ENCODE data around the gene RIPOR3. TPM values are rescaled to one million over a fixed set of nuclear protein-coding genes. Genes with fewer than 3 reads are reported as not detected.
"Not testable (repeated sequence)": the region's sequence is repeated elsewhere in the genome, so short reads cannot be mapped to it uniquely, and the experiment has no call there.

The RIPOR3 gene
- total and polyA plus RNA-seq, 4 donors, result 4.3 to 9.9 (median 7.7) TPM

GRCh38 chr20:50646483-50646996 lies 44.8 kb downstream of the RIPOR3 start:
- no peak for TF ChIP-seq CTCF (IDR thresholded peaks at IDR 0.05; ENCODE audit: control extremely low read depth, extremely low read depth)
- Histone ChIP-seq H3K27me3 (ENCODE audit: control insufficient read depth in 3 of 3, insufficient read depth in 3 of 3, low read length in 2 of 3) (no peaks in the 10 kb centered on the region), H3K4me3 (no peak overlapping the region), H3K36me3 (ENCODE audit: control insufficient read depth in 4 of 4, insufficient read depth in 4 of 4, low read length in 4 of 4) (no peaks in the 10 kb centered on the region), H3K27ac (ENCODE audit: low read depth in 1 of 2, low read length in 1 of 2) (peak overlapping the region in 1 of 2 donors; percentile 70), H3K4me1 (ENCODE audit: control insufficient read depth in 5 of 5, insufficient read depth in 5 of 5, low read length in 5 of 5) (peaks cover 0 to 12% (median 6%) of the 10 kb centered on the region in 5 donors), H3K9ac (ENCODE audit: insufficient read depth in 1 of 2, low read length in 2 of 2) (no peak overlapping the region), H3K9me3 (ENCODE audit: control insufficient read depth in 4 of 4, insufficient read depth in 3 of 4, low read length in 3 of 4) (peaks cover 0 to 2% (median 0%) of the 10 kb centered on the region in 4 donors)
- WGBS, 2 donors, result 74 to 75% methylated on average over 1 of the region's 1 CpG
- DNase-seq (no peak), ATAC-seq (ENCODE audit: insufficient read depth, low FRiP score) (no peak)

DNA sequence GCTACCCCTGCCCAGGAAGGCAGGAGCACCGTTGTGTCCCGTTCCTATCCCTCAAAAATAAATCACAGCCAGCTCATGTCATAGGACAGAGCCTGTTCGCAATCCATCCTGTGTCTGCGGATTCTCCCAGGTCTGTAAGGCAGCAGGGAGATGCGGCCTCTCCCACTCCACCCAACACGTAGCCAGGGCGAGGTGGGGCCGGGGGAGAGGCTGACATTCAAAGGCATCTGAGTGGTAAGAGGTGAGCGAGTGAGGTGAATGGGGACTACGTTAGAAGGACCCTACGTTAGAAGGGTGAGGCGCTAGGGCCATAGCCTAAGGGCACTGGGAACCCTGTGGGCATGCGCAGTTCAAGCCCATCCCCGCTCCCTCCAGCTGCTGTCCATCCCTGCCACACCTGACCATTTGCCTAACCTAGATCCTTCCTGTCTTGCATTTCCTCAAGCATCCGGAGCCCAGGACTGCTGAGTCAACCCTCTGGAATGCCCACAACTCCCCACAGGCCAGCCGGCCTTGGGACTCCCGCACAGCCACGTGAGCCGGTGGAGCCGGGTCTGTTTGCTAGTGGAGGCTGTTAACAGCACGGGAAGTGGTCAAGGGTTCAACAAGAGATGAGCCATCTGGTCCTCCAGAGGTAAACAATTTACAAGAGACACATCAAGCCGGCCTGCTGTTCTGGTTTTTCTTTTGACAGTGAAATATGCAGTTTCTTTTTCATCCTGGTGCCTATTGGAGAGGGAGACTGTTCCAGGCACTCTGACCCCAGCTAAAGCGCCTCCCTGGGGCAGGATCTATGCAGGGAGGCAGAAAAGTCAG lies 45.9 kb downstream of the RIPOR3 start:
- H3K9me3 ChIP-seq (ENCODE audit: control insufficient read depth in 4 of 4, insufficient read depth in 3 of 4, low read length in 3 of 4), result peaks cover 0 to 2% (median 0%) of the 10 kb centered on the region in 4 donors
- no peak for TF ChIP-seq CTCF (IDR thresholded peaks at IDR 0.05; ENCODE audit: control extremely low read depth, extremely low read depth)
- no peak overlapping the region for H3K9ac ChIP-seq (ENCODE audit: insufficient read depth in 1 of 2, low read length in 2 of 2)
- peak; percentile 86 for ATAC-seq (ENCODE audit: insufficient read depth, low FRiP score)
- peak; percentile 84 to 92 (median 89) for DNase-seq
- H3K4me1 ChIP-seq (ENCODE audit: control insufficient read depth in 5 of 5, insufficient read depth in 5 of 5, low read length in 5 of 5), result peaks cover 0 to 14% (median 6%) of the 10 kb centered on the region in 5 donors
- H3K36me3 ChIP-seq (ENCODE audit: control insufficient read depth in 4 of 4, insufficient read depth in 4 of 4, low read length in 4 of 4), result no peaks in the 10 kb centered on the region
- no peak overlapping the region for H3K4me3 ChIP-seq
- peak overlapping the region in 1 of 2 donors; percentile 70 for H3K27ac ChIP-seq (ENCODE audit: low read depth in 1 of 2, low read length in 1 of 2)
- WGBS, 2 donors, result 55 to 67% methylated on average over 23 of the region's 23 CpGs
- H3K27me3 ChIP-seq (ENCODE audit: control insufficient read depth in 3 of 3, insufficient read depth in 3 of 3, low read length in 2 of 3), result no peaks in the 10 kb centered on the region

DNA sequence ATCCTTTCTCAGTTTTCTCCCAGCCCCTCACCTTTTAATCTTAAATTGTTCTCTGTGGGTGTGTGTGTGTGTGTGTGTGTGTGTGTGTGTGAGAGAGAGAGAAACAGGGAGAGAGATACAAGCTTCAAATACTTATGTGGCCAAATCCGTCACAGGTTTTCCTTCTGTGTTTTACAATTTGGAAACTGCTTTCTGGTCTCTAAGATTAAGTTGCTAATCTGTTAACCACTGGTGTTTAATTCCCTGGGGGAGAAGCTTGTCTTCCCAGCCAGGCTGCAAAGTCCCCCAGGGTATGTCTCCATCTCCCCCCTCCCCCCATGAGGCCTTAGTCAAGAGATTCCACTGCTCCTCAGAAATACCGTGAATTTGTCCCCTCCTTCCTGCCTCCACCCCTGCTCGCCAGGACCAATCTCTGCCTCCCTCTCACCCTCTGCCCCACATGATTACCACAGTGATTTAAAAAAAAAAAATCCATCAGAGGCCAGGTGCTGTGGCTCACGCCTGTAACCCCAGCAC lies 49.0 kb downstream of the RIPOR3 start:
- Histone ChIP-seq H3K9me3 (ENCODE audit: control insufficient read depth in 4 of 4, insufficient read depth in 3 of 4, low read length in 3 of 4) (peaks cover 0 to 2% (median 0%) of the 10 kb centered on the region in 4 donors), H3K36me3 (ENCODE audit: control insufficient read depth in 4 of 4, insufficient read depth in 4 of 4, low read length in 4 of 4) (no peaks in the 10 kb centered on the region), H3K27me3 (ENCODE audit: control insufficient read depth in 3 of 3, insufficient read depth in 3 of 3, low read length in 2 of 3) (no peaks in the 10 kb centered on the region), H3K9ac (ENCODE audit: insufficient read depth in 1 of 2, low read length in 2 of 2) (no peak overlapping the region), H3K27ac (ENCODE audit: low read depth in 1 of 2, low read length in 1 of 2) (peak overlapping the region in 1 of 2 donors; percentile 21), H3K4me3 (no peak overlapping the region), H3K4me1 (ENCODE audit: control insufficient read depth in 5 of 5, insufficient read depth in 5 of 5, low read length in 5 of 5) (peaks cover 0 to 16% (median 6%) of the 10 kb centered on the region in 5 donors)
- TF ChIP-seq CTCF (IDR thresholded peaks at IDR 0.05; ENCODE audit: control extremely low read depth, extremely low read depth), result no peak
- DNase-seq, result no peak
- WGBS, 2 donors, result 49 to 52% methylated on average over 4 of the region's 4 CpGs
- no peak for ATAC-seq (ENCODE audit: insufficient read depth, low FRiP score)

- not testable (repeated sequence) for DNase-seq; H3K4me3 ChIP-seq; H3K27ac ChIP-seq (ENCODE audit: low read depth in 1 of 2, low read length in 1 of 2); H3K9me3 ChIP-seq (ENCODE audit: control insufficient read depth in 4 of 4, insufficient read depth in 3 of 4, low read length in 3 of 4); H3K36me3 ChIP-seq (ENCODE audit: control insufficient read depth in 4 of 4, insufficient read depth in 4 of 4, low read length in 4 of 4); H3K27me3 ChIP-seq (ENCODE audit: control insufficient read depth in 3 of 3, insufficient read depth in 3 of 3, low read length in 2 of 3); ATAC-seq (ENCODE audit: insufficient read depth, low FRiP score); H3K9ac ChIP-seq (ENCODE audit: insufficient read depth in 1 of 2, low read length in 2 of 2)
- 53 to 87% methylated on average over 8 of the region's 11 CpGs for WGBS, 2 donors
- peaks cover 0 to 20% (median 6%) of the 10 kb centered on the region in 5 donors for H3K4me1 ChIP-seq (ENCODE audit: control insufficient read depth in 5 of 5, insufficient read depth in 5 of 5, low read length in 5 of 5)
These were observed 49.6 kb downstream of the RIPOR3 start for GRCh38 chr20:50641625-50642287.

GRCh38 chr20:50639971-50640711 lies 51.2 kb downstream of the RIPOR3 start:
- WGBS, 2 donors, result 67 to 75% methylated on average over 16 to 19 of the region's 20 CpGs
- ATAC-seq (ENCODE audit: insufficient read depth, low FRiP score); H3K27ac ChIP-seq (ENCODE audit: low read depth in 1 of 2, low read length in 1 of 2); H3K27me3 ChIP-seq (ENCODE audit: control insufficient read depth in 3 of 3, insufficient read depth in 3 of 3, low read length in 2 of 3); DNase-seq; H3K4me3 ChIP-seq; H3K36me3 ChIP-seq (ENCODE audit: control insufficient read depth in 4 of 4, insufficient read depth in 4 of 4, low read length in 4 of 4); H3K9me3 ChIP-seq (ENCODE audit: control insufficient read depth in 4 of 4, insufficient read depth in 3 of 4, low read length in 3 of 4); H3K9ac ChIP-seq (ENCODE audit: insufficient read depth in 1 of 2, low read length in 2 of 2): not testable (repeated sequence)
- peaks cover 0 to 20% (median 6%) of the 10 kb centered on the region in 5 donors for H3K4me1 ChIP-seq (ENCODE audit: control insufficient read depth in 5 of 5, insufficient read depth in 5 of 5, low read length in 5 of 5)

Measured in lung (tissue), 12 donors.